Occipital lobe (tissue), 2 donors: ENCODE measurements around the gene LHFPL3. TPM values are rescaled to one million over a fixed set of nuclear protein-coding genes. Genes with fewer than 3 reads are reported as not detected.
"Not testable (repeated sequence)": the region's sequence is repeated elsewhere in the genome, so short reads cannot be mapped to it uniquely, and the experiment has no call there.

Experiments
- DNase-seq: peaks from one replicate; lab custom pipeline; 2025; lab: John Stamatoyannopoulos, UW
- total RNA-seq: library from RNA; depleted of rRNA; stranded (reverse); fragments of >200 nt; gene quantifications from one replicate; pipeline ENCODE4 v1.2.3, GENCODE V29; 2014

The LHFPL3 gene
- total RNA-seq, result 26.2 TPM

- DNase-seq, result peak; percentile 32
Measured at GRCh38 chr7:104328296-104328969, at the start of gene LHFPL3. LHFPL3 (plus strand) TSS chr7:104328603.

- DNase-seq, result not testable (repeated sequence)
Measured at GRCh38 chr7:104281685-104282084, 46.7 kb upstream of the LHFPL3 start.

- DNase-seq, result no peak
Measured at GRCh38 chr7:104286839-104287238, 41.6 kb upstream of the LHFPL3 start.

GRCh38 chr7:104288137-104288536 is 40.3 kb upstream of the LHFPL3 start:
- no peak for DNase-seq

GRCh38 chr7:104294291-104294690 is 34.1 kb upstream of the LHFPL3 start:
- no peak for DNase-seq

- DNase-seq, result no peak
Measured at GRCh38 chr7:104296266-104296665, 32.1 kb upstream of the LHFPL3 start.

- DNase-seq, result no peak
Measured at GRCh38 chr7:104296900-104297299, 31.5 kb upstream of the LHFPL3 start.

- no peak for DNase-seq
Measured at GRCh38 chr7:104299323-104299722, 29.1 kb upstream of the LHFPL3 start.

GRCh38 chr7:104299777-104300176 is 28.6 kb upstream of the LHFPL3 start:
- DNase-seq, result no peak

GRCh38 chr7:104306793-104307192 is 21.6 kb upstream of the LHFPL3 start:
- DNase-seq, result no peak

- no peak for DNase-seq
Measured at GRCh38 chr7:104317948-104318629, 10.3 kb upstream of the LHFPL3 start.

GRCh38 chr7:104327534-104327933 is 869 bp upstream of the LHFPL3 start:
- no peak for DNase-seq

- DNase-seq, result no peak
Measured at GRCh38 chr7:104327938-104328295, 486 bp upstream of the LHFPL3 start.

- DNase-seq, result no peak
Measured at GRCh38 chr7:104328970-104329825, 795 bp downstream of the LHFPL3 start.

GRCh38 chr7:104341546-104341945 is 13.1 kb downstream of the LHFPL3 start:
- DNase-seq, result no peak

- no peak for DNase-seq
Measured at GRCh38 chr7:104352736-104353135, 24.3 kb downstream of the LHFPL3 start.

- no peak for DNase-seq
Measured at GRCh38 chr7:104357166-104357565, 28.8 kb downstream of the LHFPL3 start.

GRCh38 chr7:104358446-104359132 is 30.2 kb downstream of the LHFPL3 start:
- DNase-seq, result no peak

GRCh38 chr7:104362756-104363155 is 34.4 kb downstream of the LHFPL3 start:
- no peak for DNase-seq

- no peak for DNase-seq
Measured at GRCh38 chr7:104363355-104363754, 35.0 kb downstream of the LHFPL3 start.

GRCh38 chr7:104366390-104366789 is 38.0 kb downstream of the LHFPL3 start:
- no peak for DNase-seq

- DNase-seq, result no peak
Measured at GRCh38 chr7:104367926-104368325, 39.5 kb downstream of the LHFPL3 start.
